Measurements from ENCODE around the gene ZNF74.
A peak's percentile ranks its signal among the peaks of the same experiment; 100 is the strongest.

Gene ZNF74

DNA sequence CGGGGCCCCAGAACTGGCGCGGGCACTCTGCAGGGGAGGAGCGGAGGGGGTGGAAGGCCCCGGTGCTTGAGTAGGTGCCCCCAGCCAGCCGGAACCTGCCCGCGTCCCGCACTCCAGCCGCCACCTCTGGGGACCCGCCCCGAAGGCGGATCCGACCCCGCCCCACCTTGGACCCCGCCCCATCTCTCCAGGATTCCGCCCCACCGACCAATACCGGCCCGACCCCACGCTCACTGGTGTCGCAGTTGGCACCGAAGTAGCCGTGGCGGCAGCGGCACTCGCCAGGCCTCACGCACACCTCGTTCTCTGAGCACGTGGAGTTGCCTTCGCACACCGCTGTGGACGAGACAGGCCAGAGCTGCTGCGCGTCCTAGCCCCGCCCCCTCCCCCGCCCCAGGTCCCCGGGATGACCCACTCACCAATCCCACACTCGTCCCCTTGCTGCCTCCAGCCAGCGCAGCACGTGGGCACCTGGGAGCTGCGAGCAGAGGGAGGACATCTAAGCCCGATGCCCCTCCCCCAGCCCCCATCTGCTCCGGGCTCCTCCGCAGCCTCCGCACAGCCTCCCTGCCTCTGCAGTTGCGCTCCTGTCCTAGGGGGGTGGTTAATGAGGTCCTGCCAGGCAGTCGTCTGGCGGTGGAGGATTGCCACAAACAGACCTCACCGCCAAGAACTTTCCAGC is 37.7 kb downstream of the ZNF74 start:
- in situ Hi-C loops (cut with MboI; ENCODE audit: low pct_unique_long_range_greater_than_20kb, low sequenced_read_pairs, unreplicated experiment), result no loop called here
- peak; percentile 53 for DNase-seq (ENCODE audit: low spot score)
- TF ChIP-seq, protein P1, sequence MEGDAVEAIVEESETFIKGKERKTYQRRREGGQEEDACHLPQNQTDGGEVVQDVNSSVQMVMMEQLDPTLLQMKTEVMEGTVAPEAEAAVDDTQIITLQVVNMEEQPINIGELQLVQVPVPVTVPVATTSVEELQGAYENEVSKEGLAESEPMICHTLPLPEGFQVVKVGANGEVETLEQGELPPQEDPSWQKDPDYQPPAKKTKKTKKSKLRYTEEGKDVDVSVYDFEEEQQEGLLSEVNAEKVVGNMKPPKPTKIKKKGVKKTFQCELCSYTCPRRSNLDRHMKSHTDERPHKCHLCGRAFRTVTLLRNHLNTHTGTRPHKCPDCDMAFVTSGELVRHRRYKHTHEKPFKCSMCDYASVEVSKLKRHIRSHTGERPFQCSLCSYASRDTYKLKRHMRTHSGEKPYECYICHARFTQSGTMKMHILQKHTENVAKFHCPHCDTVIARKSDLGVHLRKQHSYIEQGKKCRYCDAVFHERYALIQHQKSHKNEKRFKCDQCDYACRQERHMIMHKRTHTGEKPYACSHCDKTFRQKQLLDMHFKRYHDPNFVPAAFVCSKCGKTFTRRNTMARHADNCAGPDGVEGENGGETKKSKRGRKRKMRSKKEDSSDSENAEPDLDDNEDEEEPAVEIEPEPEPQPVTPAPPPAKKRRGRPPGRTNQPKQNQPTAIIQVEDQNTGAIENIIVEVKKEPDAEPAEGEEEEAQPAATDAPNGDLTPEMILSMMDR (IDR thresholded peaks at IDR 0.05; ENCODE audit: extremely low read depth, insufficient read depth, missing control alignments), result no peak

DNA sequence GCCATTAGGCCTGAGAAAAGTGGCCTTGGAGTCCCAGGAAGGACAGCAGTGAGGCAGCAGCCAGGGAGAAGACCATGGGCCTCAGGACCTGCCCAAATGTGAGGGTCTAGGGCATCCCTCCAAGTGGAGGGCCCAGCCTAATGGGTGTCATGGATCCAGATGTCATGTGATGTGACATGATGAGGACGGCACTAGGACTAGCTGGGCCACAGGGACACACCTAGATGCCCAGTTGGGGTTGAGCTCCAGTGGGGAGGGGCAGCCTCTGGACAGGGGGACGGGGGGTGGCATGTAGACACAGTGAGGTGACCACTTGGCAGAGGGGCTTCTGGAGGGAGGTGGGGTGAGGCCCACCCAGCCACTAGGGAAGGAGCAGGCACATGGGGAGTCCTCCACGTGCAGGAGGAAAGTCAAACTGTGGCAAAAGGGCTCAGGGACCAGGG is 38.3 kb downstream of the ZNF74 start:
- no peak for DNase-seq (ENCODE audit: low spot score)
- in situ Hi-C loops (cut with MboI; ENCODE audit: low pct_unique_long_range_greater_than_20kb, low sequenced_read_pairs, unreplicated experiment), result no loop called here
- TF ChIP-seq, protein P1 (IDR thresholded peaks at IDR 0.05; ENCODE audit: extremely low read depth, insufficient read depth, missing control alignments), result no peak

DNA sequence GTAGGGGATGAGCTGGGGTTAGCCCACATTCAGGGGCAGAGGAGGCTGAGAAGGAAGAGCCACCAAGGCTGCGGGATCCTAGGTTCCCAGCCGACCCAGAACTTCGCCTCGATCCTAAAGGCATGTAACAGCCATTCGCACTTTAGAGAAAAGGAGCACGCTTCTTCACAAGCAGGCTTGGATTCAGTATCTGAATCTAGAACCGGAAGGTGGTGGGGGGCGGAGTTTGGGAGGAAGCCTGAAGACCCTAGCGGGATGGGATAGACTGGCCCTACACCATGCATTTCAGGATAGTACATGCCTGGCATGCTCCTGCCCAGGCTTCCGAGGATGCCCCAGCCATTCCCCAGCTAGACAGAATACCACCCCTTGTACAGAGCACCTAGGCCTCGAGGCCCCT is 39.2 kb downstream of the ZNF74 start:
- TF ChIP-seq, protein P1 (IDR thresholded peaks at IDR 0.05; ENCODE audit: extremely low read depth, insufficient read depth, missing control alignments), result no peak
- in situ Hi-C loops (cut with MboI; ENCODE audit: low pct_unique_long_range_greater_than_20kb, low sequenced_read_pairs, unreplicated experiment), result no loop called here
- DNase-seq (ENCODE audit: low spot score), result peak; percentile 27

DNA sequence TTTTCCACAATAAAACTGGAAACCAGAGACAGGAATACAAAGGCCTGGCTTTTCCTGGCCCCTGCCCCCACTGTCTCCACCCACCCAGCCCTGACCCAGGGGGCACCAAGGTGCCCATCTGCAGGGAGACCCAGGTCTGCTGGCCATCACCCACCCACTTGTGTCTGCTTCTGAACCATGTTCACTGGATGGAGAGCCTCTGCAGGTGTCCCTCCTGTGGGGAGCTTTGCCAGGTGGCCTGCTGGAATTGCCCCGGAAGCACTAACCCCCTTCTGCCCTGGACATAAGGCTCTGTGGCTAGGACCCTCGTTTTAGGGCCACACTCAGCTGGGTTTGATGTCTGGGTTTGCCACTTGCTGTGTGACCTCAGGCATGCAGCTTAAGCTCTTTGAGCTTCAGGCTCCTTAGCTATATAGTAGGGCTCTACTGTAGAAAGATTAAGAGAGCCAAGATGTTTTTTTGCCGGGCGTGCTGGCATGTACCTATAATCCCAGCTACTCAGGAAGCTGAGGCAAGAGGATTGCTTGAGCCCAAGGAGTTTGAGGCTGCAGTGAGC is 39.8 kb downstream of the ZNF74 start:
- in situ Hi-C loops (cut with MboI; ENCODE audit: low pct_unique_long_range_greater_than_20kb, low sequenced_read_pairs, unreplicated experiment), result no loop called here
- no peak for DNase-seq (ENCODE audit: low spot score)
- TF ChIP-seq, protein P1 (IDR thresholded peaks at IDR 0.05; ENCODE audit: extremely low read depth, insufficient read depth, missing control alignments), result no peak

DNA sequence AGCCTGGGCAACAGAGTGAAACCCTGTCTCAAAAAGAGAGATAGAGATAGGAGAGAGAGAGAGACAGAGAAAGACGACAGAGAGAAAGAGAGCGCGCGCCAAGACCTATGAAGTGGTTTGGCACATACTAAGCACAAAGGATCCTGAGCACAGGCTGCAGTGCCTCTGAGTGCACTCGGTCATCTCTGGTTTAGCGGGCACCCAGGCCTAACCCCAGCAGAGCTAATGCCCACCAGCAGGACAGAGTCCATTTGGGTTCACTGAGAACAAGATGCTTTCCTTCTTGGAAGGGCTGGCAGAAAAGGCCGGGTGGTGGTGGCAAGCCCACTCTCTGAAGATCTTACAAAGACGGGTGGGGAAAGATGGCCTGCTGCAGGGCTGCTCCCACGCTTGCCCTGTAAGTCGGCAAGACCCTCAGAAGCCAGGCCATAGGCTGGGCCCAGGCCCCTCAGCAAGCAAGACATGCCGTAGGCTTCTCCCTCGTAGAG is 40.4 kb downstream of the ZNF74 start:
- DNase-seq (ENCODE audit: low spot score), result peak; percentile 31
- in situ Hi-C loops (cut with MboI; ENCODE audit: low pct_unique_long_range_greater_than_20kb, low sequenced_read_pairs, unreplicated experiment), result no loop called here
- TF ChIP-seq, protein P1 (IDR thresholded peaks at IDR 0.05; ENCODE audit: extremely low read depth, insufficient read depth, missing control alignments), result no peak

DNA sequence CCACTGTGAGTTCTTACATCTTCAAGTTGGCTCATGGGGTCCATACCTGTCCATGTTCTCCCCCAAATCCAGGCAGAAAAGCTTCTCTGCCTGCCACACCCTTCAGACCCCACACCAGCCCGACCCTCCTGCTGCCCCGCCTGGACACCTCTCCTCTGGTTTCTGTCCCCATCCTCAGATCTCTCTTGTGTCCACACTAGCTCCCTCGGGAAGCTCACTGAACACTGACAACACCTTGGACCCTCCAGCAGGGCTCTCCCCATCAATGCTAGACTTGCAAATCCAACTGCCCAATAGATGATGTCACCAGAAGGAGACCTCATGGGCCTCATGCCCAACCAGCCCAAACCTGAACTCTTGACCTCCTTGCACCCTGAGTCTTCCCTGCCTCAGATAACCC is 40.8 kb downstream of the ZNF74 start:
- TF ChIP-seq, protein P1 (IDR thresholded peaks at IDR 0.05; ENCODE audit: extremely low read depth, insufficient read depth, missing control alignments), result no peak
- DNase-seq (ENCODE audit: low spot score), result no peak
- in situ Hi-C loops (cut with MboI; ENCODE audit: low pct_unique_long_range_greater_than_20kb, low sequenced_read_pairs, unreplicated experiment), result no loop called here
